Activated CD4-positive, alpha-beta T cell treated with anti-CD3 and anti-CD28 coated beads, Interleukin-2, amount 10 ng/mL, durations not matched to agents 24 days and 14 days (primary cell): ENCODE measurements around the gene CAPN5. TPM values are rescaled to one million over a fixed set of nuclear protein-coding genes. Genes with fewer than 3 reads are reported as not detected.
"Not testable (repeated sequence)": the region's sequence is repeated elsewhere in the genome, so short reads cannot be mapped to it uniquely, and the experiment has no call there.

Source experiments
- DNase-seq: peaks from one replicate; pipeline ENCODE4 v3.0.0; 2022
- H3K27ac Mint-ChIP-seq: one replicate; pipeline ENCODE4 v1.8.0; 2022; ENCODE audit warnings: mild to moderate bottlenecking, mixed read lengths
- H3K27me3 Mint-ChIP-seq: one replicate; pipeline ENCODE4 v1.8.0; 2022; ENCODE audit warnings: mixed read lengths
- H3K36me3 Mint-ChIP-seq: one replicate; pipeline ENCODE4 v1.8.0; 2022; ENCODE audit warnings: low read depth, mild to moderate bottlenecking, mixed read lengths
- H3K4me1 Mint-ChIP-seq: one replicate; pipeline ENCODE4 v1.8.0; 2021; ENCODE audit warnings: mixed read lengths
- H3K4me3 Mint-ChIP-seq: one replicate; pipeline ENCODE4 v1.8.0; 2022; ENCODE audit warnings: mild to moderate bottlenecking, moderate library complexity, mixed read lengths
- H3K9me3 Mint-ChIP-seq: one replicate; pipeline ENCODE4 v1.8.0; 2021; ENCODE audit warnings: mixed read lengths
- intact Hi-C: fragments of 100-400 bp; cut with micrococcal nuclease; formaldehyde crosslinking; loops from one replicate; pipeline ENCODE4 v1.15.1; 2023
- total RNA-seq: library from RNA; stranded (reverse); gene quantifications from 2 replicates; pipeline ENCODE4 v1.2.3, GENCODE V29; 2022

CAPN5 gene
- total RNA-seq, 1 donor from 2014 or later: 0.30 TPM

DNA sequence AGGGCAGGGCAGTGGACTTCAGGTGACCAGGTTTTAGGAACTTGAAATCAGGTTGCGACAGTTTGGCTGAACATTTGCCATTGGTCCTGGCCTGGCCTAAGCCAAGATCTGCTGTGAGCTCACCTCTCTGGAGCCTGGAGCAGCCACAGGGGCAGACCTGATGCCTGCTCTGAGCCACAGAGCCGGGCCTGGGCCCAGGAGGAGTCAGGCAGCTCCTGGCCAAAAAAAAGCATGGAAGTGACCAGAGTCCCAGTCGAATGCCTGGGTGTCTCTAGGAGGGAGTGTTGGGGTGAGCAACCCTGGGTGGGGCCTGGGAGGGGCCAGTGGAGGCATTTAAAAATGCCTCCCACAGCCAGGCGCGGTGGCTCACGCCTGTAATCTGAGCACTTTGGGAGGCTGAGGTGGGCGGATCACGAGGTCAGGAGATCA, 29.8 kb downstream of the CAPN5 start:
- DNase-seq: no peak
- H3K4me3 Mint-ChIP-seq: no peak overlapping the region
- H3K4me1 Mint-ChIP-seq: no peaks in the 10 kb centered on the region
- no peaks in the 10 kb centered on the region for H3K9me3 Mint-ChIP-seq
- intact Hi-C loops: no loop called here
- H3K27me3 Mint-ChIP-seq: no peaks in the 10 kb centered on the region
- H3K36me3 Mint-ChIP-seq: no peaks in the 10 kb centered on the region
- no peak overlapping the region for H3K27ac Mint-ChIP-seq

DNA sequence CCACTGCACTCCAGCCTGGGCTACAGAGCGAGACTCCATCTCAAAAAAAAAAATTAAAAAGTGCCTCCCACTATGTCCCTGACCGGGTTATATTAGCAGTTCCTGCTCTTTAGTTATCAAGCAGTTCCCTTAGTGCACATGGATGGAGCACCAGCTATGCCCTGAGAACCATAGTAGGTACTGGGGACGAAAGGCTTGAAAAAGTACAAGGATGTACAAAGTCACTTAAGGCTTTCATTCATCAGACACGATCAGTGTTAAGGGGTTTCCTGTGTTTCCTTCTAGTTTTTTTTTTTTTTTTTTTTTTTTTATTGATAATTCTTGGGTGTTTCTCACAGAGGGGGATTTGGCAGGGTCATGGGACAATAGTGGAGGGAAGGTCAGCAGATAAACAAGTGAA, 30.4 kb downstream of the CAPN5 start:
- DNase-seq, intact Hi-C loops, H3K9me3 Mint-ChIP-seq, H3K27ac Mint-ChIP-seq, H3K36me3 Mint-ChIP-seq, H3K27me3 Mint-ChIP-seq, H3K4me3 Mint-ChIP-seq, H3K4me1 Mint-ChIP-seq: not testable (repeated sequence)

DNA sequence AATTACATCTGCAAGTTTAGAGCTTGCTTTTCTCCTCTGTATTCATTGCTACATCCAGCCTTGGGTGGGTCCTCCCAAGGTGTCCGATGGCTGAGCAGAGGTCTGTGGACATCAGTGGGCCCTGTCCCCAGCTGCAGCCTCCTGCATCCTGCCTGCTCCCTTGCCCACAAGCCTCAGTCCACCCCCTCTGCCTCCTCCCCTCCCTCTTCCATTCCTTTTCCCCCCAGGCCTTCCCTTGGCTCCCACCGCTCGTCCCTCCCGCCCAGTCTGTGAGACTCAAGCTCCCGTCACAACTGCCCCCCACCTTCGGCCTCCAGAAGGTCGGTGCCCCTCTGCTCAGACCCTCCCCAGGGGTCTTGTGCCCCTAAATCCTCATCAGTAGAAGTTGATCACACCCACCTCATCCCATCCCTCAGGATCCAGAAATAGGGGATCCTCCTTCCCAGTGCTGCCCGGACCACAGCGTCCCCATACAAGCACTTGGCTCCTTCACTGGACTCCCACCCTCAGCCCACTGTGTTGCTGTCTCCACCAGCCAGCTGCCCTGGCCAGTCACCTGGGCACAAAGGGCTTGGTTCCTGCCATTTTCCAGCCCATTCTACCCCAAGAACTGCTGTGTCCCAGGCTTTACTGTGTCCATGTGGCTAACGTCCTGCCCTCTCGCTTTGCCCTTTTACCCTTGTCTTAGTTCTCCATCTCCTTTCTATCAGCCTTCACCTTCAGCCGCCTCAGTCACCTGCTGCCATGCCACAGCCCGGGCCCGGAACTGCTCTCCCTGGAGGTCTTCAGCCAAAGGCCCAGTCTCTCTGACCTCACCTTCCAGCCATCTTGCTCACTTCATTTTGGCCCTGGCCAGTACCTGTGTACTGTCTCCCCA, 33.6 kb downstream of the CAPN5 start:
- H3K9me3 Mint-ChIP-seq: no peaks in the 10 kb centered on the region
- no peaks in the 10 kb centered on the region for H3K4me1 Mint-ChIP-seq
- no peaks in the 10 kb centered on the region for H3K27me3 Mint-ChIP-seq
- intact Hi-C loops: no loop called here
- H3K4me3 Mint-ChIP-seq: no peak overlapping the region
- H3K27ac Mint-ChIP-seq: no peak overlapping the region
- no peaks in the 10 kb centered on the region for H3K36me3 Mint-ChIP-seq
- DNase-seq: no peak

DNA sequence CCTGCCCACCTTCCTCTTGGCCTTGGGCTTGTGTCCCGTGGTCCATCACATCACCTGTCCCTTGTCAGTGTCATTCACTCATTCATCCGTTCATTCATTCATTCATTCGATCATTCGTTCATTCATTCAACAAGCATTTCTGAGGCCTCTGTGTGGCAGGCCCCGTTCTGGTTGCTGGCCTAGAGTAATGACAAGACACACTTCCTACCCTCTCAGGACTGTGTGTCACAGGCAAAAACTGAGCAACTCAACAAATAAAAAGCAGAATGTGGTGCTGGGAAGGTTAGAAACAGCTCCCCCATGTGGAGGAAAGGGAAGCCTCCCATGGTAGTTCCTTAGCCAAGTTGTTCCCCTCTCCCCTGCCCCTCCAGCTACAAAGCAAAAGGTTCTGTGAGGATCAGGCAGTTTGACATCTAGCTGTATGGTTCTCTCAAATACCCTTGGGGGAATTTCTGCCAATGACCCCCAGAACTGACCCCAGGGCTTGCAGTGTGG, 34.3 kb downstream of the CAPN5 start:
- no peaks in the 10 kb centered on the region for H3K36me3 Mint-ChIP-seq
- H3K4me1 Mint-ChIP-seq: no peaks in the 10 kb centered on the region
- H3K27ac Mint-ChIP-seq: no peak overlapping the region
- no peaks in the 10 kb centered on the region for H3K27me3 Mint-ChIP-seq
- intact Hi-C loops: no loop called here
- no peak overlapping the region for H3K4me3 Mint-ChIP-seq
- no peaks in the 10 kb centered on the region for H3K9me3 Mint-ChIP-seq
- no peak for DNase-seq

DNA sequence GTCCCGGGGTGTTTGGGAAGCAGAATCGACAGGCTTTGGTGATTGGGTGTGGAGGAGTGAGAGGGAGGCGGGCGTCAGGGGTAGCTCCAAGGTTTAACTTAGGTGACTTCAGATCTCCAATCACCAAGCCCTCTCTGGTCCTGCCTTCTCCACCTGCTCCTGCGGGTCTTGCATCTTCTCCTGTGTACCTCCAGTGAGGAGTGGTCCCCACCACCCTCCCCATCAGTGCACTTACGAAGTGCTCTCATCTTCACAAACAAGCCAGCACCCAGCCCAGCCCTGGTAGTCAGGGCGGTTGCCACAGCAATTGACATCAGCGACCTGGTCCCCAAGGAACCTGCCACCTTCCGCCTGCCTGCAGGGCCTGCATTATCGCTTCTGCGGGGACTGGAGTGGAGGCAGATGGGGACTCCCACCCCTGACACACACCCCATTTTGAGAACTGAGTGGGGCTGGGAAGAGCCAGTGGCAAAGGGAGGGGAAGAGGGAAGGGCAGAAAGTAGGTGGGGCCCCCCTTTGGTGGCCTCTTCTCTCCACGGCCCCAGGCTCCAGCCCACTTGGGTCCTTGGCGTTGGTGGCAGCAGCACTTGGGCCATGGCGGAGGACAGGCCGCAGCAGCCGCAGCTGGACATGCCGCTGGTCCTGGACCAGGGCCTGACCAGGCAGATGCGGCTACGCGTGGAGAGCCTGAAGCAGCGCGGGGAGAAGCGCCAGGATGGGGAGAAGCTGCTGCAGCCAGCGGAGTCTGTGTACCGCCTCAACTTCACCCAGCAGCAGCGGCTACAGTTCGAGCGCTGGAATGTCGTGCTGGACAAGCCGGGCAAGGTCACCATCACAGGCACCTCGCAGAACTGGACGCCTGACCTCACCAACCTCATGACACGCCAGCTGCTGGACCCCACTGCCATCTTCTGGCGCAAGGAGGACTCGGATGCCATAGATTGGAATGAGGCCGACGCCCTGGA, 35.8 kb downstream of the CAPN5 start, which contains the start of gene OMP:
Gene OMP (plus strand): TSS at position 595 of the 965 bp plus-strand sequence. CDS start 0 bp downstream, at position 595.
- Mint-ChIP-seq H3K36me3 (no peaks in the 10 kb centered on the region), H3K27me3 (no peaks in the 10 kb centered on the region), H3K9me3 (no peaks in the 10 kb centered on the region), H3K4me1 (no peaks in the 10 kb centered on the region), H3K27ac (no peak within 1 kb of the TSS), H3K4me3 (no peak within 1 kb of the TSS)
- no peak for DNase-seq
- intact Hi-C loops: no loop called here

DNA sequence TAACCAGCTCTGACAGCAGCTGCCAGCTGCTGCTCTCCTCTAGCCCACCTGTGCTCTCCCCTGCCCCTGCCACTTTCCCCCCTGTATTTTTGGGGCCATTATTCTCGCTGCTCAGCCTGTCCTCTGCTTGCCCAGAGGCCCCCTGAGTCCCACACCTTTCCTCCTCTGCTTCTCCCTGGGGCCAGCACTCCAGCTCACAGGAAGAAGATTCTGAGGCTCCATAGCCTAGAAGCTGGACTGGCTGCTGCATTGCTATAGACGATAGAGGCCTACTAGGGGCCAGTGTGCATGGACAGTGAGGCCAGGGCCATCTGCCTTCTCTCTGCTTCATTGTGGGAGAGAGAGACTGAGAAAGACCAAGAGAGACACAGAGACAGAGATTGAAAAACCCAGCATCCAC, 36.5 kb downstream of the CAPN5 start:
- DNase-seq: no peak
- no peak overlapping the region for H3K27ac Mint-ChIP-seq
- no peaks in the 10 kb centered on the region for H3K9me3 Mint-ChIP-seq
- no peak overlapping the region for H3K4me3 Mint-ChIP-seq
- H3K4me1 Mint-ChIP-seq: no peaks in the 10 kb centered on the region
- intact Hi-C loops: no loop called here
- no peaks in the 10 kb centered on the region for H3K27me3 Mint-ChIP-seq
- H3K36me3 Mint-ChIP-seq: no peaks in the 10 kb centered on the region

DNA sequence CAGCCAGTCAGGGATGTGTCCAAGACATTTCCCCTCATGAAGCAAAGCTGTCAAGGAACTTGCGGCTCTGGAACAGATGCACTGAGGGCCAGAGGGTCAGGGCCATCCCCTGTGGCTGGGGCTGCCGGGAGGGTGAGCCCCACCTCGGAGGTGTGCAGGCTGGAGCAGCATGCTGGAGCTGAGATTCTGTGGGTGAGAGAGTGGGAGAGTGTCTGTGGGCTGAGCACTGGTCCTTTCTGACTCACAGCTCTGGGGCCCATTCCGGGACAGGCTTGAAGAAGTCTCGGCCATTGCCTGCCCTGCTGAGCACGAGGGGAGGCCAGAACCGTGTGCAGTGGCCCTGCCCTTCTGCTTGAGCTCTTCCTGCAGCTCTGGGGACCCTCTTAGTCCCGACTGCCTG, 38.0 kb downstream of the CAPN5 start:
- Mint-ChIP-seq H3K27ac (no peak overlapping the region), H3K9me3 (no peaks in the 10 kb centered on the region), H3K4me3 (no peak overlapping the region), H3K36me3 (no peaks in the 10 kb centered on the region), H3K4me1 (no peaks in the 10 kb centered on the region), H3K27me3 (peaks cover 2% of the 10 kb centered on the region)
- intact Hi-C loops: no loop called here
- no peak for DNase-seq

DNA sequence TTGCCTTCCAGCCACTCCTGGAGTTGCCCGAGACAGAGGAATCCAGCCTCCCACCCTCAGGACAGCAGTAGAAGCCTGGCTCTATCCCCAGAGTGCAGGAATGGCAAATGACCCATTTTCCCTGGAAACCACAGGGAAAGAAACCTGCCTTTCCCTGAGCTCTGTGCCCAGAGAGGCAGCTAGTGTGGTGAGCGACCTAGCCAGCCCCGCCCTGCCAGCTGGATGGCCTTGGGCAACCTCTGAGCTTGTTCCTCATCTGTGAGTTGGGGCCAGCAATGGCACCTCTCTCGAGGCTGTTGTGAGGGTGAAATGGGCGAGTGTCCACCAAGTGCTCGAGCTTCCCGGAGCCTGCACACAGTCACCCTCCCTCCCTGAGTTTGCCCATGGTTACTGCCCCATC, 39.5 kb downstream of the CAPN5 start:
- Mint-ChIP-seq H3K27me3 (peaks cover 2% of the 10 kb centered on the region), H3K4me3 (no peak overlapping the region), H3K9me3 (no peaks in the 10 kb centered on the region), H3K36me3 (no peaks in the 10 kb centered on the region), H3K27ac (no peak overlapping the region), H3K4me1 (no peaks in the 10 kb centered on the region)
- intact Hi-C loops: no loop called here
- no peak for DNase-seq

DNA sequence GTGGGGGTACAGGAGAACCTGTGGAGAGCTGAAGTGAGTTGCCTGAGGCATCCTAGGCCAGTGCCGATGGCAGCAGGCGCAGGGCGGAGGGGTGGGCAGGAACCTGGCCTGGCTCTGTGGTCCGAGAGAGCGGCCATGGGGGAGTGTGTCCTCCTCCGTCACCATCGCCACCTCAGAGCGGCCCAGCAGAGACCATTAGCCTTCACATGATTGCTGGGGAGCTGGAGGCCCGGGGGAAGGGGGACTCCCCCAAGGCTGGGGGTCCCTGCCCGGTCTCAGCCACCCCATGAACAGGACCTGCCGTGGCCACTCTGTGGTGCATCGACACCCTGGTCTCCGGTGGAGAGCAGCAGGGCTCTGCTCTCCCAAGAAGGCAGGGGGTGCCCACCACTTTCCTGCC, 40.0 kb downstream of the CAPN5 start:
- Mint-ChIP-seq H3K9me3 (no peaks in the 10 kb centered on the region), H3K4me3 (no peak overlapping the region), H3K27me3 (peaks cover 2% of the 10 kb centered on the region), H3K4me1 (no peaks in the 10 kb centered on the region), H3K27ac (no peak overlapping the region), H3K36me3 (no peaks in the 10 kb centered on the region)
- no peak for DNase-seq
- intact Hi-C loops: no loop called here

DNA sequence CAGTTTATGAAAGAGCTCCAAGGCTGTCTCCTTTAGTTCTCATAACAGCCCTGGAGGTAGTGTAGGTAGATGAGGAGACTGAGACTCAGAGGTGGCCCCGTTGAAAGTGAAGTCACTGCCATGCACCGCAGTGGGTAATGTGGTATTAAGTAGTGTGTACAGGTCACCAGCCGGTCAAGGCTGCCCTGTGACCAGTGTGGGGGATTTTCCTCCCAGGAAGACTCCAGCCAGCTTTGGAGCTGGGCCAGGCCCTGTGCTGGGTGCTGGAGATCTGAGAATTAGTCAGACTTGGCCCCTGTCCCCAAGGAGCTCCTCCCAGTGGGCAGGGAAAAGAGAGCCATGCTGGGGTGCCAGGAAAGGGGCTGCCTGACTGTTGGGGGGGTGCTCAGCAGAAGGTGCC, 41.2 kb downstream of the CAPN5 start:
- Mint-ChIP-seq H3K27me3 (peaks cover 2% of the 10 kb centered on the region), H3K9me3 (no peaks in the 10 kb centered on the region), H3K36me3 (no peaks in the 10 kb centered on the region), H3K4me3 (no peak overlapping the region), H3K4me1 (no peaks in the 10 kb centered on the region), H3K27ac (no peak overlapping the region)
- intact Hi-C loops: no loop called here
- no peak for DNase-seq

DNA sequence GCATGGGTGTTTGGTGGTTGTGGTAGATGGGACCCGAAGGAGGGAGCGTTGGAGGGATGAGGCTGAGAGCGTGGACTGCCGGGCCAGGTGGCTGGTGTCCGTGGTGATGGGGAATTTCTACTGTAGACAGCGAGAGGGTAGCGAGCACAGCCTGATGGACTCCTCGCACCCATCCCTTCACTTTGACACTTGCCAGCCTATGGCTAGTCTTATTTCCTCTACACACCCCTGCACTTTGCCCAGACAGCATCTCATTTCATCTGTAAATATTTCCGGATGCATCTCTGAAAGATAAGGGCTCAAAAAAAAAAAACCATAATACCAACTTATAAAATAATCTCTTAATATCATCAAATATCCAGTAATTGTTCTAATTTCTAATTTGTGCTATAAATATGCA, 41.7 kb downstream of the CAPN5 start:
- no peak overlapping the region for H3K27ac Mint-ChIP-seq

DNA sequence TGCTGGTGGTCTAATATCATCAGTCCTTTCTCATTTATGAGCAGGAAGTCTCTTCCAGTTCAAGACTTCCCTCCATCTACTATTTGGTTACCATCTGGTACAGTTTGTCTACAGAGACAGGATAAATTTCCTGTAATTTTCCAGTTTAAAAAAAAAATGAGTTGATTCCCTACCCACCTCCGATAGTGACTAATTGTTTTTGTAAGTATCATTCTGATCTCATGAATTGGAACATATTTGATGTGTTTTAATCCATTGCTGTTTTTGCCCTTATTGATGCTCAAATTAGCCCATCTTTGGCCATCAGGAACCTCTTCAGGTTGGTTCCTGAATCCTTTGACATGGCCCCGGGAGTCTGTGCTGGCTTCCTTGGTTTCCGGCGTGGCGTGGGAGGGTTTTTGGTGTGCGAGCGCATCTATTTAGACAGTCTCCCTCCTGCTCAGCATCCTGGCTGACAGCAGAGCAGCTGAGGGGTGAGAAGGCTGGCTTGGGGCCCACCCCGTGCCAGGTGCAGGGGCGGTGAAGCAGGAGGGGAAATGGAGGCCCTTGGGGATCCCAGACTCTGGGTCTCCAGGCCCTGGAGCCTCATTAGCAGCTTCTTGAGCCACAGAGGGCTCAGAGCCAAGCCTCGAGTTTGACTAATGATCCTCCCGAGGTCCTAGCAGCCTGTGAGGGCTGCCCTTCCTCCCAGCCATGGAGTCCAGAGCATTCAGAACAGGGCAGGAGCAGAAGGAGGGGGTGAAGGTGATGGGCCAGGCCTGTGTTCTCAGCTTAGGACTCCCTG, 42.7 kb downstream of the CAPN5 start:
- H3K9me3 Mint-ChIP-seq: no peaks in the 10 kb centered on the region
- no peak for DNase-seq
- no peak overlapping the region for H3K4me3 Mint-ChIP-seq
- intact Hi-C loops: no loop called here
- peaks cover 3% of the 10 kb centered on the region for H3K4me1 Mint-ChIP-seq
- H3K27me3 Mint-ChIP-seq: peaks cover 2% of the 10 kb centered on the region
- H3K27ac Mint-ChIP-seq: no peak overlapping the region
- no peaks in the 10 kb centered on the region for H3K36me3 Mint-ChIP-seq

More for the DNA sequence above, 41.7 kb downstream of the CAPN5 start:
- Mint-ChIP-seq H3K4me3 (no peak overlapping the region), H3K36me3 (no peaks in the 10 kb centered on the region), H3K4me1 (peaks cover 3% of the 10 kb centered on the region), H3K27me3 (peaks cover 2% of the 10 kb centered on the region), H3K9me3 (no peaks in the 10 kb centered on the region)
- DNase-seq: no peak
- intact Hi-C loops: no loop called here

DNA sequence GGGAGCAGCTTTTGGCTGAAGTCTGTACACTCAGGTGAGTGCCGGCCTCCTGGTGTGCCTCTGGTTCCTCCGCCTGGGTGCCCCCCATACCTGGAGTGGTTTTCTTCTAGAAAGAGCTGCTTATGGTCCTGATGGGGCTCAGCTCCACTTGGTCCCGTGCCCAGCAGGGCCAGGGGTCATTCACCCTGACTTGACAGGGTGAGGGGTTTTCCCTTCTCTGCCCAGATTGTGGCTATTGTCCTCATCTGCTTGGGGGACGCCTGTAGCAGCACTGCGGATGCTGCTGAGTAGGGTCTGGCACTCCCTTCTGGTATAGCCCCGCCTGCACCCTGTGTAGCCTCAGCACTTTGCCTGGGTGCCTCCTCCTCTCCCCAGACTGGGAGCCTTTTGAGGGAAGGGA, 44.1 kb downstream of the CAPN5 start:
- no peaks in the 10 kb centered on the region for H3K9me3 Mint-ChIP-seq
- H3K36me3 Mint-ChIP-seq: no peaks in the 10 kb centered on the region
- H3K4me3 Mint-ChIP-seq: no peak overlapping the region
- H3K27ac Mint-ChIP-seq: no peak overlapping the region
- intact Hi-C loops: no loop called here
- no peak for DNase-seq
- H3K27me3 Mint-ChIP-seq: peaks cover 2% of the 10 kb centered on the region
- H3K4me1 Mint-ChIP-seq: peaks cover 3% of the 10 kb centered on the region
